GM21576 (cell line): ENCODE results near the gene CYTL1.
A peak's percentile ranks its signal among the peaks of the same experiment; 100 is the strongest.
"Not testable (repeated sequence)": the region's sequence is repeated elsewhere in the genome, so short reads cannot be mapped to it uniquely, and the experiment has no call there.

Experiments used
- ATAC-seq: cut with Tn5 transposase; IDR thresholded peaks from one replicate; pipeline ENCODE4 v1.9.1; 2021; ENCODE audit warnings: mild to moderate bottlenecking, moderate library complexity; ENCODE audit not compliant: unreplicated experiment

The CYTL1 gene

DNA sequence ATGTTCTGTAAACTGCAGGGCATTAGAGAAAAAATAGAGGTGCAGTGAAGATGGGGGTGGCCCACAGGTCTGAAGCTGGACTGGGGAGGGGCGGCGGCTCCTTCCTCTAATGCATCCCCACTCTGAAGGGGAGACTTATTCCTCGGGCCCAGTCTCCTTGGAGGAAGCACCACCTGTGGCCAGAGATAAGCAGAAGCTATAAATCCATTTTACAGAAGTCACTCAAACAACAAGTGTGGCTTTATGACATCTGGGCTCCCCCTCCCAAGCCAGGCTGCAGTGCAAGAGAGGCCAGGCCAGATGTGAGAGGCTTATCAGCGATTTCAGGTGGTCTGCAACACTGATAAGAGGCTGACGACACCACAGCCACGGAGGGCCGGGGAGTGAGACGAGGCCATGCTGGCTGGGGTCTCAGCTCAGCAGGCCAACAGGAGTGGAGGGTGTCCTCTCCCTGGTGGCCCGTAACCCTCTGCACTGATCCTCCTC lies 15.8 kb downstream of the CYTL1 start:
- no peak for ATAC-seq

DNA sequence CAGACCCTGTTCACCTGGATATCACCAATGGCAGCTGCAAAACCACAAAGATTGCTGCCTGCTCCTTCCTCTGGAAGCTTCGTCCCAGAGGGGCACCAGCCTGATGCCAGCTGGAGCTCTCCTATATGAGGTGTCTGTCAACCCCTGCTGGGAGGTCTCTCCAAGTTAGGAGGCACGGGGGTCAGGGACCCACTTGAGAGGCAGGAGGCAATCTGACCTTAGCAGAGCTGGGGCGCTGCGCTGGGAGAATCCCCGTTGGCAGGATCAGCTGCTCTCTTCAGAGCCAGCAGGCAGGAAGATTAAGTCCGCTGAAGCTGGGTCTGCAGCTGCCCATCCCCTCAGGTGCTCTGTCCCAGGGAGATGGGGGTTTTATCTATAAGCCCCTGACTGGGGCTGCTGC lies 17.6 kb downstream of the CYTL1 start:
- not testable (repeated sequence) for ATAC-seq

DNA sequence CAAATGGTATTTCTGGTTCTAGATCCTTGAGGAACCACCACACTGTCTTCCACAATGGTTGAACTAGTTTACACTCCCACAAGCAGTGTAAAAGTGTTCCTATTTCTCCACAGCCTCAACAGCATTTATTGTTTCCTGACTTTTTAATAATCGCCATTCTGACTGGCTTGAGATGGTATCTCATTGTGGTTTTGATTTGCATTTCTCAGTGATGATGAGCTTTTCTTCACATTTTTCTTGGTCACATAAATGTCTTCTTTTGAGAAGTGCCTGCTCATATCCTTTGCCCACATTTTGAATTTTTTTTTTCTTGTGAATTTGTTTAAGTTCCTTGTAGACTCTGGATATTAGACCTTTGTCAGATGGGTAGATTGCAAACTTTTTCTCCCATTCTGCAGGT lies 22.3 kb downstream of the CYTL1 start:
- ATAC-seq: not testable (repeated sequence)

DNA sequence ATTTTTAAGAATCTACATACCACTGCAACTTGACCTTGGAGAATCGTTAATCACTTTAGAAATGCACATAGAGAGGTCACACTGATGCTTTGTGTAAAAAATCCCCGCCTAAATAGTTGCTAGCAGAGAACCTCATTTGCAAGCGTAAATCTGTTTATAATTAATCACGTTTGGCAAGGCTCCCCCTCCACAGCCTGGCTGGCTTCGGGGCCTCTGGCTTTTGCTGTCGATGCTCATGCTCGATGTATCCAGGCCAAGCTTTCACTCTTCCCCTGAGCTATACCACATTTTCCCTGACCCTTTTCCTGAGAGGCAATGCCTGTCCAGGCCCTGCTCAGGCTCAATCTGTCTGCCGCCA lies 23.4 kb downstream of the CYTL1 start:
- no peak for ATAC-seq

DNA sequence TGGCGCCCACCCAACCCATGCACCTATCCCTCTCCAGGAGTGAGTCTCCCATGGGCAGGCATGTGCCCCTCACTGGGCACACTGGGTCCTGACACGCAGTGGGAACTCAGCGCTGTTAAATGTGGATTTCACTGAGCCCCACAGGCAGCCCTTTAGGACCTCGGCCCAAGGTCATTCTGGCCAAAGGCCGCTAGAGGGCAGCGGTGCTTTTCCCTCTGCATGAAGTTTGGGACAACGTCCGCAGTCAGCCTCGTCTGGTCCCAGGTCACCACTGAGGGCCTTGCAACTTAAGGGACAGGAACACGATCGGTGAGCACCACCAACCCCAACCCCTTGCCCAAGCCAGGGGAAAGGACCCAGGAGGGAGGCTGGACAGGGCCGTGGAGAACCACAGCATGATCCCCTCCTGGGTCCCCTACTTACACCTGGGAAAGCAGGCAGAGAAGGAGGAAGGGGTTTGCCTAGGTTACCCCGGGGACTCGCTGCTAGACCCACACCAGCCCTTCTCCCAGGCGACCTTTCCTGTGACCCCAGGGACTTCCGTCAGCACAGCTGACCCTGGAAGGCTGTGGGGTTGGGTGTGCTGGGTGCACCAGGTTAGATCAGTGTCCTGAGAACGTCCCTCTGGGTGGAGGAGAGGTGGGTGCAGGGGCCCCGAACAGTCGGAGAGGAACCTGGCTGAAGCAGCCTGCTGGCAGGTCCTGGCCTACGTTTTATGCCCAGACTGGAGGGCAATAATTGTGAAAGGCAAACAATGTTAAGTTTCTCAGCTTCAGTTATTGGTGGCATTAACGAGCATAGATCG lies 24.0 kb downstream of the CYTL1 start:
- ATAC-seq: peak; percentile 71

DNA sequence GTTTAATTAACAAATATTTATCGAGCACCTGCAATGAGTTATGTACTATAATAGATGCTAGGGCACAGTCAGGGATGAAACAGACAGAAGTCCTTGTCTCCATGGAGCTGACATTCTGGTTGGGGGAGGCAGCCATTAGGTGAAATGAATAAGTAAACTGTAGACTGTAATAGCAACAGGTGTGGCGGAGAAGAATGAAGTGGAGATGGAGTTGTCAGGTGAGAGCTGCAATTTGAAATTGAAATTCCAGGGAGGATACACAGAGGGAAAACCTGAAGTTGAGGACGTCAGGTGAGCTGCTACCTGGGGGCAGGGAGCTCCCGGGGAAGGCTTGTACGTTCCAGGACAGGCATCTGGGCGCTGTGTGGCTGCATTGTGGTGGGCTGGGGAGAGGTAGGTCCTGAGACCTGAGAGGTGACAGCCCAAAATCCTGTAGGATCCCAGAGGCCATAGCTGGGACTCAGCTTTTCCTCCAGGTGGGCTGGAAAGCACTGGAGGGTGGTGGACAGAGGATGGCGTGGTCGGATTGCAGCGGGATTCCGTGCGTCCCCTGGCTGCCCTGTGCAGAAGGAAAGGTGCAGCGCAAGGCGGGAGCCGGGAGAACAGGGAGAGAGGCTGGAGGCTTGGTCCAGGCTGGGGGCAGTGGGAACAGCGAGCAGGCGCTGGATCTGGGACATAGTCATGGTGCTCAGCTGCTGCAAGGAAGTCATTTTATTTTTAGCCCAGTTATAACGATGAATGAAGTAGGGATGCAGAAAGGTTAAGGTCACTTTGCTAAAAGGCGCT lies 24.8 kb downstream of the CYTL1 start:
- ATAC-seq: no peak

DNA sequence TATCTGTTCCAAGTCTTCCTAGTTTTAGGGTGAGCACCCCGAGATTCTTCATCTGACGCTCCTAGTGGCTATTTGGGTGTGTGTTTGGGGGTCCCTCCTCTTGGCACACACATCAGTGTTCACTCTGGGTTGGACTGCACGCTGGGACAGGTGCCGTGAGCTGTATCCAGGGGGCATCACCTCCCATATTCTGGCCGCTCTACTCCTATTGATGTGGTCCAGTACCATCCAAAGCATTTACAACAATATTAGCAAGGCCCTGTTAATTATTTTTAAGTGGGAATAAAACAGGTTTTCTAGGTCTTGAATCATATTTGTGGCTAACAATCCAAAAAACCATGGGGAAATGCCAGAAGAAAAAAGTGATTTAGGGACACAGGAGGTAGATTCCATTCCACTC lies 26.4 kb downstream of the CYTL1 start:
- no peak for ATAC-seq

DNA sequence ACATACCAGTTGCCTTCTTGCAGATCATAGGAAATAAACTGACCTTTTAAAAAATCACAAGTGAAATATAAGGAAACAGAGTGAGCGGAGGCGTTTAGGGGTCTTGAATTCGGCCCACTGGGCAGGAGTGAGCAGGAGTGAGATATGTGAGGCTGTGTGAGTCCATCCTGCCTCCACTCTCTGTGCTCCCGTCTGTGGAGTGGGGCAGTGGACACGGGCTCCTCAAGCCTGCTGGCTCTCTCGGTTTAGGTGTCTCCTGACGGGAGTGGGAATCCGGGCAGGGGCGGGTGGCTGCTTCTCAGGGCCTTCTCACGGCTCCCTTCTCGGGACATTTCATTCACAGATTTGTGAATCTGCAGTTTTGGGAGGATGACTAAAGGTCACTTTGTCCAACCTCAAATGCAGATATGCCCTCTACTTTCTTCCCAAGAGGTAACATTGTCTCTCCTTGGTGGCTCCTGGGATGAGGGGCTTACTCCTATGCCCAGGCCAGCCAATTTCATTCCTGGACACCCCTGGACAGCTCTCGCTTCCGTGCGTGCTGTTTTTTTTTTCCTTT lies 27.6 kb downstream of the CYTL1 start:
- no peak for ATAC-seq

DNA sequence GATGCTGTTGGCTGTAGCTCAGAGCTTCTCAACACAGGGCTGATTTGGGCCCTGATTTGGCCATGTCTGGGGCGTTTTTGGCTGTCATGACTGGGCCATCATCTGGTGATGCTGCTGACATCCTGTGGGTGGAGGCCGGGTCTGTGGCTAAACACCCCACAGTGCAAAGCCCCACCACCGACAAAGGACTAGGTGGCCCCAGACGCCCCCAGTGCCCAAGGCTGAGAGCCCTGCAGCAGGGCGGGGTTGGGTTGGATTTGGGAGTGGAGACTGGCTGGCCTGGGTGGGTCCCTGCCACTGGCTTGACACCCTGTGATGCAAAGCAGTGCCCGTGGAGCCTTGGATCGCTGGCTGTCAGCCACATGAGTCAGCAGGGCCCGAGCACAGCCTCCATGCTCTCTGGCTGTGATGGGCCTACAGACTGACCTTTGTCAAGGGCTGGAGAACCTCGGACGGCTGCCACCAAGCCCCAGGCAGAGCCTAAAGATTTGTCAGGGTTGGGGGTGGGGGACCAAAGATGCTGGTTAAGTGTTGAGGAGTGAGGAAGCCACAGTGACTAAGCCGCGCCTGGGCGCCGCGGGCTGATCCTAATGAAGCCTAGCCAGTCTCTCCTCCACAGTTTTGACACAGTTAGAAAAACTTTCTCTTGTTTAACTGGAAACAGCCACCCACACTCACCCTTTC lies 28.3 kb downstream of the CYTL1 start:
- ATAC-seq: no peak

DNA sequence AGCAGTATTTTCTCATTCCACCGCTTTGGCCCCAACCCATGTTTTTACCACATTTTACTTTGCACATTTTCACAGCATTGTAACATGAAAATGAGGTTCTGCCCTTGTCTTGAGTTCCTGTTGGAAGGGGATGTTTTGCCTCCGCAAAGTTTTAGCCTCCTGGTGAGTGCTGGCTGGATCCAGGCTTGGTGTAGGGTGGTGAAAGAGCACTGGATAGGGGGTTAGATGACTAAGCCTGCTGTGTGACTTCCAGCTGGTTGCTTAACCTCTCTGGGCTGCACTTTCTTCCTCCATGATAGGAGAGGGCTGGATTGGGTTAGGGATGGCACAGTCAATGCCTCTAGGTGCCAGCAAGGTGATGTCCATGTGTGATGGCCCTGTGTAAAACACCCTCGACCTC lies 28.9 kb downstream of the CYTL1 start:
- ATAC-seq: no peak

DNA sequence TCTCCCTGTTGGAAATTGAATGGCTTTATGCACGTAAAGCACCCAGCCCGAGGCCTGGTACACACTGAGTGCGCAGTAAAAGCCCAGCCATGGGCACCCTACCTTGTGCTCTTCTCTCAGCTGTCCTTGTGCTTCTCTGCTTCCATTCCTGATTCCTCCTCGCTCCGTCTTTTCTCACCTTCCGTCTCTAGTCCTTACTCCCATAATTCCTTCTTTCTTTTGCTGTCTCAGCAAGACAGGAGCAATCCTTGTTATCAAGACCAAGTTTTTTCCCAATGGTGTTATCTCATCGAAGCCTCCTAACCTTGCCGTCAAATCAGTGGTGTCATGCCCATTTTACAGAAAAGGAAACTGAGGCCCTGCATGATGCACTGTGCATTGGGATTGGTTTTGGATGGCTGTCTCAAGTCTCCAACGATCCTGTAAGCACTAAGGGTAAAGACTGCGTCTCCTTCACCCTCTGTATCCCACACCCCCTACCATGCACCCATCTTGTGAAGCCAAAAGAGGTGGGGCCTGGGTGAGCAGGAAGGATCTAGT lies 30.1 kb downstream of the CYTL1 start:
- no peak for ATAC-seq

DNA sequence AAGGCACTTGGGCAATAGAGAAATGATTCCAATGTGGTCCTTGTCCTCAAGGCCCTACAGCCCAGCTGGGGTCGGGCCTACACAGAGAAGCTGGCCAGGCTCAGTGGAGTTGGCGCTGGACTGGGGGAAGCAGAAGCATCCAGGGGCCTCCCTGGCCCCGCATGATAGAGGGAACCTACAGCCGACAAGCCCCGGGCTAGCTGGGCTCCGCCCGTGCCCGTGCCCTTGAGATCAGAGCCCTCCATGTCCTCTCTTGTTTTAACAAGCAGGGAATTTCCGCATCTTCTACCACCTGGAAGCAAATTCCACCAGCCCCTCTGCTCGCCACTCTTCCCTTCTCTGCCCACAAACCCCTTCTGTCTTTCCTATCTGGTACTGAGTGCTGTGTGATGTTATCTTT lies 31.6 kb downstream of the CYTL1 start:
- ATAC-seq: no peak

DNA sequence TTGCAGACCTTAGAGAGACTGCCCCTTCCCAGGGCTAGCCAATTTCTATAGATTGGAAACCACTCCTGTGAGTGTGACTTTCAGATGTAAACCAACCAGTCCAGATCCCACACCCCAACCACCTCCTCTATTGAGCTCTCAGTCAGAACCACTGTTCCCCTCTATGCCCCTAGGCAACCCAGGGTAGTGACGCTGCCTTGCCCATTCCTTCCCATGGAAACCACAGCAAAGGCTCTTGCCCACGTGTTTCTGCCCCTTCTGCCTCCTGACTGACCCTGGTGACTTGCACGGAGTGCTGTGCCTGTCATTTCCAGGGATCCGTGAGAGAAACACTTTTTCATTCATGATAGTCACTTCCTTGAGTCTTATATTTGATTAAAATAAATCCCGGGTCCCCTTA lies 32.4 kb downstream of the CYTL1 start:
- ATAC-seq: no peak

DNA sequence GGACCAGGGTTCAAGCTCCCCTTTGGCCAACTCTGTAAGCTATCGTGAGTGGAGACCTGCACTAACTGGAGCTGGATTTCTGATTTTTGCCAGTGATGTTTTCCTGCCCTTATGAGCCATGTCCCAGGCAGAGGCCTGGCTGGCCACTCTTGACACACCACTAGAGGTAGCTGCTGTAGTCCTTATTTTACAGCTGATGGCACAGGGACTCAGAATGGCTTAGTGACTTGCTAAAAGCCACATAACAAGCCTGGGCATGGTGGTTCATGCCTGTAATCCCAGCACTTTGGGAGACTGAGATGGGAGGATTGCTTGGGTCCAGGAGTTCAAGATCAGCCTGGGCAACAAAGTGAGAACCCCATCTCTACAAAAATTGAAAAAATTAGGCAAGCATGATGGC lies 33.4 kb downstream of the CYTL1 start:
- no peak for ATAC-seq

DNA sequence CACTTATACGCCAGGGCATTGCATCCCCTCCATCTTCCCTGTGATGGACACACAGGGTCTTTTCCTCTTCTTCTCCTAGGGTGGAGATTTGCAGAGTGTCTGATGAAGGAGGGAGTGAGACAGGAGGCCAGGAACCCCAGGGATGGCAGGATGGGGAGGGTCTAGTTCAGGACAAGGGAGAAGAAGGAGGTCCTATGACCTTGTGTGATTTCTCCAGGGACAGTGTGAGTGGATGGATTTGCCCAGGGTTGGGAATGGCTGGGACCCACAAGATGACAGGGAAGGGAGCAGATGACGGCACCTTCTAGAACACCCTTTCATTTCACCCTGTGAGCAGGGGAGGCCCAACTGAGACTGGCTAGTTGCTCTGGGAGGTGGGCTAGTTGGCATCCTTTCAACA lies 34.2 kb downstream of the CYTL1 start:
- no peak for ATAC-seq

DNA sequence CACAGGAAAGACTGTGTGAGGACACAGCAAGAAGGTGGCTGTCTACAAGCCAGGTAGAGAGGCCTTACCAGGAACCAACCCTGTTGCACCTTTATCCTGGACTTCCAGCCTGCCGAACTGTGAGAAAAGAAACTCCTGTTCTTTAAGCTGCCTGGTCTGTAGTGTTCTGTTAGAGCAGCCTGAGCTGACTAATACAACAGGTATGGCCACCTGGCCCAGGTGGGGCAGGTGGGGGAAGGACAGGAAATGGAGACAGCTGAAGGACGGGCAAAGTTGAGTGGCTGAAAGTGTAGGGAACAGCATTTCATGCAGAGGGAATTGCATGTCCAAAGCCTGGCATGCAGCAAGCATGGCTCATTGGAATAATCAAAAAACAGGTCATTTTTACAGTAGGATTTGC lies 35.1 kb downstream of the CYTL1 start:
- ATAC-seq: no peak

DNA sequence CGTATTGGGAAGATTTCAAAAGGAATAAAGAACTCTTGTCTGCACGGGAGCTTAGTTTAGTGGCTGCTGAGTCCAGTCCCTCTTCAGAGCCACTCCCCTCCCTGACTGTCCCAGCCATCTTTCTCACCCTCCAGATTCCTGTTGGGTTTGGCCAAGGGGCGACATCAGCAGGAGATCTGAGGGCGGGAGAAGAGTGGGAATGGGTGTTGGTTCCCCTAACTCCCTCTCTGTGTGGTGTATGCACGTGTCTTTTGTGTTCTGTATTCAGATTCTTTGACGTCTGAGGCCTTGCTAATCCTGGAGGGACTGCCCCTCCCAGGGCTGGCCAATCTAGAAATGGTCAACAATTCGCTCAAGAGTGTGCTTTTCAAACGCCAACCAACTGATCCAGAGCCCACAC lies 37.4 kb downstream of the CYTL1 start:
- no peak for ATAC-seq

DNA sequence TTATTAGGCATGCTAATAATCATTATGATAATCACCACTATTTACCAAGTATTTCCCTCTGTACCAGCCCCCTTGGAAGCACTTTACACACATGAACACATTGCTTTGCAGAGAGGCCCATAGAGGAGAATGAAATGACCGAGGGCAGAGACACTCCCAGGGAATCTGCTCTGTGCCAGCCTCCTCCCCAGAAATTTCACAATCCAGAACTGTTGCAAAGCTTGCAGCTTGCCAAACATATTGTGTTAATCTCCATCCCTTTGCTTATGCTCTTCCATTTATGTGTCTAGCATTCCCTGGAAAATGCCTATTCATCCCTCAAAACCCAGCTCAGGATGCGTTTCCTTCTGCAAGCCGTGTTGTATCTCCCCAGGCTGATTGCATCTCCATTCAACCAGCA lies 37.8 kb downstream of the CYTL1 start:
- ATAC-seq: no peak

DNA sequence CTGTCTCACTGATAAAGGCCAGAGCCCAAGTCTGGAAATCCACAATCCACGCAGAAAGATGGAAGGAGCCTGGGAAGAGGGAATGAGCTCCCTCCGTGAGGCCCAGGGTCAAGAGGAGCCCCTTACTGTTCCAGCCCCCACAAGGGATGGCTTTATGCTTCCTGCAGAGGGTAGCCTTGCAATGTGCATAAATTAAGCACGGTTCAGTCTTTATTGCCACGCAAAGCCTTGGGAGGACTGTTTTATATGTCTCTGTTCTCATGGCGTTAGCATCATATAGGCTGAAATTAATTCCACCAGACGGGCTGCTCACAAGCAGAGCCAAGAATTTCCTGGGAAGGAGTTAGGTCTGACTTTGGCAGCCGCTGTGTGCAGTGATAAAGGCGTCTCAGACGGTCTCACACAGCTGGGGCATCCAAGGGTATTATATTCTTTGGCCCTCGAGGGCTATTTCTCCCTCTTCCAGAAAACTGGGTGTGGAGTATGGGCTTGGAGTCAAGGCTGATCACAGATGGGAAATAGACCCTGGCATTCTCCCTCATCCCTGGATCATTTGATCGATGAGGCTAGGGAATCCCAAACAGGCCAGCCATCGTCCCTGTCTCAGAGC lies 38.5 kb downstream of the CYTL1 start:
- no peak for ATAC-seq

DNA sequence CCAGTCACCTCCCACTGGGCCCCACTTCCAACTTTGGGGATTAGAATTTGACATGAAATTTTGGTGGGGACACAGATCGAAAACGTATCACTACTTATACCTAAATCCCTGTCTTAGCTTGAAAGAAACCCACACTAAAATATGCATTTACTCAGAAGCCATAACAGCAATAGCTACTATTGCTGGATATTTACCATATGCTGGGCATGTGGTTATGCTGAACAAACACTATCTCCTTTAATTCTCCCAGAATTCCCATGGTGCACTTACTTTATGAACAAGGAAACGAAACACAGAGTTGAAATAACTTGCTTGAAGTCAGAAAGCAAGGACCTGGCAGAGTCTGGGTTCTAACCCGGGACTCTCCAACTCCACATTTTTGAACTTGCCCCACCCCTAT lies 39.3 kb downstream of the CYTL1 start:
- ATAC-seq: no peak

DNA sequence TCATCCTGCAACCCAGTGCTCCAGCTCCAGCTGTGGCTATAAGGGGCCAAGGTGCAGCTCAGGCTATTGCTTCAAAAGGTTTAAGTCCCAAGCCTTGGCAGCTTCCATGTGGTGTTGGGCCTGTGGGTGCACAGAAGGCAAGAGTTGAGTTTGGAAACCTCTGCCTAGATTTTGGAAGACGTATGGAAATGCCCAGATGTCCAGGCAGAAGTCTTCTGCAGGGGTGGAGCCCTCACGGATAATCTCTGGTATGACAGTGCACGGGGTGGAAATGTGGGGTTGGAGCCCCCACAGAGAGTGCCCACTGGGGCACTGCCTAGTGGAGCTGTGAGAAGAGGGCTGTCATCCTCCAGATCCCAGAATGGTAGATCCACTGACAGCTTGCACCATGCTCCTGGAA lies 44.5 kb downstream of the CYTL1 start:
- no peak for ATAC-seq
